ACC112 (cell line): ENCODE data around the gene GPRC5D.

ENCODE experiments used
- H2AFZ ChIP-seq: fragments of 200-600 bp; sonication (generic); one replicate; pipeline ENCODE4 v1.6.0; 2017; ENCODE audit warnings: antibody characterized with exemption, low read length; ENCODE audit not compliant: unreplicated experiment
- H3K27ac ChIP-seq: fragments of 200-600 bp; sonication (generic); 2 replicates; pipeline ENCODE4 v1.5.1; 2014; ENCODE audit warnings: low read depth, mild to moderate bottlenecking, antibody characterized with exemption, low read length, moderate library complexity
- H3K27me3 ChIP-seq: fragments of 200-600 bp; sonication (generic); 2 replicates; pipeline ENCODE4 v1.6.1; 2014; ENCODE audit warnings: mild to moderate bottlenecking, antibody characterized with exemption, low read length, moderate library complexity, mixed read lengths; ENCODE audit not compliant: insufficient read depth
- H3K36me3 ChIP-seq: fragments of 200-600 bp; sonication (generic); 2 replicates; pipeline ENCODE4 v1.6.1; 2016; ENCODE audit warnings: mild to moderate bottlenecking, antibody characterized with exemption, low read length, moderate library complexity, mixed read lengths; ENCODE audit not compliant: insufficient read depth
- H3K4me1 ChIP-seq: fragments of 200-600 bp; sonication (generic); one replicate; pipeline ENCODE4 v1.6.1; 2016; ENCODE audit warnings: low read length, mixed read lengths; ENCODE audit not compliant: insufficient read depth, unreplicated experiment, control insufficient read depth
- H3K4me3 ChIP-seq: fragments of 200-600 bp; sonication (generic); 2 replicates; pipeline ENCODE4 v1.5.1; 2014; ENCODE audit warnings: mild to moderate bottlenecking, low read depth, low read length
- H3K79me2 ChIP-seq: fragments of 200-600 bp; sonication (generic); one replicate; pipeline ENCODE4 v1.6.0; 2016; ENCODE audit warnings: low read length; ENCODE audit not compliant: control insufficient read depth, unreplicated experiment, insufficient read depth

The GPRC5D gene

GRCh38 chr12:12936983-12937491, 14.9 kb downstream of the GPRC5D start:
- H3K27me3 ChIP-seq, result no peaks in the 10 kb centered on the region

GRCh38 chr12:12934556-12934955, 17.4 kb downstream of the GPRC5D start:
- H3K79me2 ChIP-seq, result no peaks in the 10 kb centered on the region
- H3K27me3 ChIP-seq, result no peaks in the 10 kb centered on the region
- H3K27ac ChIP-seq, result no peak overlapping the region
- H3K36me3 ChIP-seq, result no peaks in the 10 kb centered on the region
- no peak overlapping the region for H3K4me3 ChIP-seq
- H3K4me1 ChIP-seq, result no peaks in the 10 kb centered on the region
- H2AFZ ChIP-seq, result no peak overlapping the region

More at GRCh38 chr12:12936983-12937491, 14.9 kb downstream of the GPRC5D start:
- no peak overlapping the region for H2AFZ ChIP-seq
- no peaks in the 10 kb centered on the region for H3K4me1 ChIP-seq
- no peaks in the 10 kb centered on the region for H3K36me3 ChIP-seq
- no peak overlapping the region for H3K4me3 ChIP-seq
- H3K27ac ChIP-seq, result no peak overlapping the region
- H3K79me2 ChIP-seq, result no peaks in the 10 kb centered on the region

- no peak overlapping the region for H3K4me3 ChIP-seq
- no peaks in the 10 kb centered on the region for H3K79me2 ChIP-seq
- H2AFZ ChIP-seq, result no peak overlapping the region
These were observed 18.2 kb downstream of the GPRC5D start for GRCh38 chr12:12933742-12934141.

GRCh38 chr12:12930633-12931219, 21.2 kb downstream of the GPRC5D start:
- no peaks in the 10 kb centered on the region for H3K27me3 ChIP-seq
- H3K4me1 ChIP-seq, result peaks cover 11% of the 10 kb centered on the region
- no peak overlapping the region for H3K27ac ChIP-seq
- no peaks in the 10 kb centered on the region for H3K36me3 ChIP-seq
- H3K79me2 ChIP-seq, result no peaks in the 10 kb centered on the region
- no peak overlapping the region for H3K4me3 ChIP-seq
- no peak overlapping the region for H2AFZ ChIP-seq

More at GRCh38 chr12:12933742-12934141, 18.2 kb downstream of the GPRC5D start:
- H3K4me1 ChIP-seq, result no peaks in the 10 kb centered on the region
- H3K27ac ChIP-seq, result no peak overlapping the region
- H3K27me3 ChIP-seq, result no peaks in the 10 kb centered on the region
- H3K36me3 ChIP-seq, result no peaks in the 10 kb centered on the region

GRCh38 chr12:12929696-12930095, 22.3 kb downstream of the GPRC5D start:
- no peaks in the 10 kb centered on the region for H3K27me3 ChIP-seq
- no peak overlapping the region for H3K4me3 ChIP-seq
- H3K36me3 ChIP-seq, result no peaks in the 10 kb centered on the region
- no peak overlapping the region for H2AFZ ChIP-seq
- H3K27ac ChIP-seq, result no peak overlapping the region
- H3K79me2 ChIP-seq, result no peaks in the 10 kb centered on the region
- H3K4me1 ChIP-seq, result peaks cover 20% of the 10 kb centered on the region

GRCh38 chr12:12927211-12928079, 24.5 kb downstream of the GPRC5D start:
- H3K79me2 ChIP-seq, result no peaks in the 10 kb centered on the region
- no peaks in the 10 kb centered on the region for H3K27me3 ChIP-seq
- H3K4me3 ChIP-seq, result no peak overlapping the region
- no peaks in the 10 kb centered on the region for H3K36me3 ChIP-seq
- H3K4me1 ChIP-seq, result peaks cover 25% of the 10 kb centered on the region
- no peak overlapping the region for H2AFZ ChIP-seq
- no peak overlapping the region for H3K27ac ChIP-seq

- Histone ChIP-seq H2AFZ (peak overlapping the region; percentile 28), H3K36me3 (no peaks in the 10 kb centered on the region), H3K27me3 (no peaks in the 10 kb centered on the region), H3K4me1 (peaks cover 33% of the 10 kb centered on the region), H3K79me2 (no peaks in the 10 kb centered on the region), H3K27ac (peak overlapping the region; percentile 82), H3K4me3 (peak overlapping the region; percentile 13; the same call in 1 of the 2 replicates)
These were observed 25.3 kb downstream of the GPRC5D start for GRCh38 chr12:12926571-12927071.

- Histone ChIP-seq H3K79me2 (no peaks in the 10 kb centered on the region), H3K4me1 (peaks cover 40% of the 10 kb centered on the region), H3K27ac (peak overlapping the region; percentile 82), H3K36me3 (no peaks in the 10 kb centered on the region), H3K27me3 (no peaks in the 10 kb centered on the region), H2AFZ (no peak overlapping the region), H3K4me3 (no peak overlapping the region)
These were observed 26.6 kb downstream of the GPRC5D start for GRCh38 chr12:12925388-12925787.

- Histone ChIP-seq H3K79me2 (no peaks in the 10 kb centered on the region), H3K4me3 (no peak overlapping the region), H3K36me3 (no peaks in the 10 kb centered on the region), H3K27me3 (no peaks in the 10 kb centered on the region), H3K27ac (no peak overlapping the region), H2AFZ (no peak overlapping the region), H3K4me1 (peaks cover 40% of the 10 kb centered on the region)
These were observed 27.8 kb downstream of the GPRC5D start for GRCh38 chr12:12924169-12924568.

- no peaks in the 10 kb centered on the region for H3K36me3 ChIP-seq
- H3K4me3 ChIP-seq, result no peak overlapping the region
- H3K4me1 ChIP-seq, result peaks cover 40% of the 10 kb centered on the region
- no peak overlapping the region for H2AFZ ChIP-seq
- no peaks in the 10 kb centered on the region for H3K79me2 ChIP-seq
- peak overlapping the region; percentile 93; the same call in 1 of the 2 replicates for H3K27ac ChIP-seq
- H3K27me3 ChIP-seq, result no peaks in the 10 kb centered on the region
These were observed 29.0 kb downstream of the GPRC5D start for GRCh38 chr12:12922978-12923377.
